ENCODE results near the gene MBOAT7.
"Not testable (repeated sequence)": the region's sequence is repeated elsewhere in the genome, so short reads cannot be mapped to it uniquely, and the experiment has no call there.

MBOAT7 gene

DNA sequence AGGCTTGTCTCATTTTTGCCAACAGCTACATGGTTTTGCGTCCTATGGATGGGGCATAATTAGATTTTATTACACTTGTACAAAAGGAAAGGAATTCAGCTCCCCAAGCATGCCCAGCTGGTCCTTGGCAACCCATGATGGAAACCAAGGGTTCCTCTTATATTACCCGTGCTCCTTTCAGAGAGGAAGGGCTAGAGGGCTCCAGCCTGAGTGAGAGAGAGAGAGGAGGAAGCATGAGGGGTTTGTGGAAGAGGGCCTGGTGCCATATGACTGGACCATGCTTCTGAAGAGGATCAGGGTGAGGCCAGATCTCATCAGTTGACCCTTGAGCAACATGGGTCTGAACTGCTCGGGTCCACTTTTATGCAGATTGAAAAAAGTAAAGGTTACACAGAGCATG is 7.7 kb upstream of the MBOAT7 start:
- TF ChIP-seq, protein P1, sequence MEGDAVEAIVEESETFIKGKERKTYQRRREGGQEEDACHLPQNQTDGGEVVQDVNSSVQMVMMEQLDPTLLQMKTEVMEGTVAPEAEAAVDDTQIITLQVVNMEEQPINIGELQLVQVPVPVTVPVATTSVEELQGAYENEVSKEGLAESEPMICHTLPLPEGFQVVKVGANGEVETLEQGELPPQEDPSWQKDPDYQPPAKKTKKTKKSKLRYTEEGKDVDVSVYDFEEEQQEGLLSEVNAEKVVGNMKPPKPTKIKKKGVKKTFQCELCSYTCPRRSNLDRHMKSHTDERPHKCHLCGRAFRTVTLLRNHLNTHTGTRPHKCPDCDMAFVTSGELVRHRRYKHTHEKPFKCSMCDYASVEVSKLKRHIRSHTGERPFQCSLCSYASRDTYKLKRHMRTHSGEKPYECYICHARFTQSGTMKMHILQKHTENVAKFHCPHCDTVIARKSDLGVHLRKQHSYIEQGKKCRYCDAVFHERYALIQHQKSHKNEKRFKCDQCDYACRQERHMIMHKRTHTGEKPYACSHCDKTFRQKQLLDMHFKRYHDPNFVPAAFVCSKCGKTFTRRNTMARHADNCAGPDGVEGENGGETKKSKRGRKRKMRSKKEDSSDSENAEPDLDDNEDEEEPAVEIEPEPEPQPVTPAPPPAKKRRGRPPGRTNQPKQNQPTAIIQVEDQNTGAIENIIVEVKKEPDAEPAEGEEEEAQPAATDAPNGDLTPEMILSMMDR (IDR thresholded peaks at IDR 0.05; ENCODE audit: extremely low read depth, insufficient read depth, missing control alignments), result no peak
- DNase-seq (ENCODE audit: low spot score), result no peak
- in situ Hi-C loops (cut with MboI; ENCODE audit: low pct_unique_long_range_greater_than_20kb, low sequenced_read_pairs, unreplicated experiment), result no loop called here

DNA sequence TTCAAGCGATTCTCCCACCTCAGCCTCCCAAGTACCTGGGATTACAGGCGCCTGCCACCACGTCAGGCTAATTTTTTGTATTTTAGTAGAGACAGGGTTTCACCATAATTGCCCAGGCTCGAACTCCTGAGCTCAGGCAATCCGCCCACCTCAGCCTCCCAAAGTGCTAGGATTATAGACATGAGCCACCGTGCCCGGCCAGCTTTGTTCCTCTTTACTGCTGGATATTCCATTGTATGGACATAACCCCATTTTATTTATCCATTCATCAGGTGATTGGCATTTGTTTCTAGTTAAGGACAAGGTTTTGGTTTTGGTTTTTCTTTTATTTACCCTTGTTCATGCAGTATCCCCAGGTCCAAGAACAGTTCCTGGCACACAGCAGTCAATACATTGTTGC is 7.2 kb upstream of the MBOAT7 start:
- in situ Hi-C loops (cut with MboI; ENCODE audit: low pct_unique_long_range_greater_than_20kb, low sequenced_read_pairs, unreplicated experiment), result no loop called here
- no peak for DNase-seq (ENCODE audit: low spot score)
- TF ChIP-seq, protein P1 (IDR thresholded peaks at IDR 0.05; ENCODE audit: extremely low read depth, insufficient read depth, missing control alignments), result no peak

DNA sequence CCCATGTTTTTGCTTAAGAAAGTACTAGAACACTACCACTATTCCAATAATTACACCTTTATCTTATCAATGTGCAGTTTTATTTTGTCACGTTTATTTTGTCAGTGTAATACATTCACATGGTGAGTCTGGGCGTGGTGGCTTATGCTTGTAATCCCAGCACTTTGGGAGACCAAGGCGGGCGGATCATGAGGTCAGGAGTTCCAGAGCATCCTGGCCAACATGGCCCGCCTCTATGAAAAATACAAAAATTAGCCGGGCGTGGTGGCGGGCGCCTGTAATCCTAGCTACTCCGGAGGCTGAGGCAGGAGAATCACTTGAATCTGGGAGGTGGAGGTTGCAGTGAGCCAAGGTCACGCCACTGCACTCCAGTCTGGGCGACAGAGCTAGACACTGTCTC is 5.1 kb upstream of the MBOAT7 start:
- in situ Hi-C loops (cut with MboI; ENCODE audit: low pct_unique_long_range_greater_than_20kb, low sequenced_read_pairs, unreplicated experiment); DNase-seq (ENCODE audit: low spot score): not testable (repeated sequence)

DNA sequence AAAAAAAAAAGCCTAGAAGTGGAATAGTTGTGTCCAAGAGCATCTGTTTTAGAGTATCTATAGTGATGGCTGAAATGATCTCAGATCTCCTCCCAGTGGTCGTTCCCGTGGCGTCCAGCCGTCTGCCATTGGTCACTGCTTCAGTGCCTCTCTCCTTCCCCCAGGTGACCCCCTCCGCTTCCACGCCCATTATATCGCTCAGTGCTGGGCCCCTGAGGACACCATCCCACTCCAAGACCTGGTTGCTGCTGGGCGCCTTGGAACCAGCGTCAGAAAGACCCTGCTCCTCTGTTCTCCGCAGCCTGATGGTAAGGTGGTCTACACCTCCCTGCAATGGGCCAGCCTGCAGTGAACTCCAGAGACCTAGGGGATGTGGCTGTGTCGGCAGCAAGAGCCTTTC is 3.6 kb upstream of the MBOAT7 start:
- no peak for DNase-seq (ENCODE audit: low spot score)
- in situ Hi-C loops (cut with MboI; ENCODE audit: low pct_unique_long_range_greater_than_20kb, low sequenced_read_pairs, unreplicated experiment), result no loop called here
- TF ChIP-seq, protein P1 (IDR thresholded peaks at IDR 0.05; ENCODE audit: extremely low read depth, insufficient read depth, missing control alignments), result no peak

DNA sequence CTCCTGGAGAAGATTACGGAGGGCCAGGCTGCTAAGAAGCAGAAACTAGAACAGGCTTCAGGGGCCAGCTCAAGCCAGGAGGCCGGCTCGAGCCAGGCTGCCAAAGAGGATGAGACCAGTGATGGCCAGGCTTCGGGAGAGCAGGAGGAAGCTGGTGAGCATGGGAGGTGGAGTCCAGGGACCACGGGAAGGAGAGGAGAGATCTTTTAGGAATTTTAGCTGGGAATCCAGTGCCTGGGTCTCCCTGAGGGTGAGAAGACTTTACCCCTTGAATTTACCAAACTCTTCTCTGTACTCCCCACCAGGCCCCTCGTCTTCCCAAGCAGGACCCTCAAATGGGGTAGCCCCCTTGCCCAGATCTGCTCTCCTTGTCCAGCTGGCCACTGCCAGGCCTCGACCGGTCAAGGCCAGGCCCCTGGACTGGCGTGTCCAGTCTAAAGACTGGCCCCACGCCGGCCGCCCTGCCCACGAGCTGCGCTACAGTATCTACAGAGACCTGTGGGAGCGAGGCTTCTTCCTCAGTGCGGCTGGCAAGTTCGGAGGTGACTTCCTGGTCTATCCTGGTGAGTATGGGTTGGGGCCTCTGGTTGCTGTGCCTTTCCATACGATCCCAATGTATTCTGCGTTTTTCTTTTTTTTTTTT is 2.6 kb upstream of the MBOAT7 start:
- in situ Hi-C loops (cut with MboI; ENCODE audit: low pct_unique_long_range_greater_than_20kb, low sequenced_read_pairs, unreplicated experiment), result no loop called here
- TF ChIP-seq, protein P1 (IDR thresholded peaks at IDR 0.05; ENCODE audit: extremely low read depth, insufficient read depth, missing control alignments), result no peak
- no peak for DNase-seq (ENCODE audit: low spot score)

DNA sequence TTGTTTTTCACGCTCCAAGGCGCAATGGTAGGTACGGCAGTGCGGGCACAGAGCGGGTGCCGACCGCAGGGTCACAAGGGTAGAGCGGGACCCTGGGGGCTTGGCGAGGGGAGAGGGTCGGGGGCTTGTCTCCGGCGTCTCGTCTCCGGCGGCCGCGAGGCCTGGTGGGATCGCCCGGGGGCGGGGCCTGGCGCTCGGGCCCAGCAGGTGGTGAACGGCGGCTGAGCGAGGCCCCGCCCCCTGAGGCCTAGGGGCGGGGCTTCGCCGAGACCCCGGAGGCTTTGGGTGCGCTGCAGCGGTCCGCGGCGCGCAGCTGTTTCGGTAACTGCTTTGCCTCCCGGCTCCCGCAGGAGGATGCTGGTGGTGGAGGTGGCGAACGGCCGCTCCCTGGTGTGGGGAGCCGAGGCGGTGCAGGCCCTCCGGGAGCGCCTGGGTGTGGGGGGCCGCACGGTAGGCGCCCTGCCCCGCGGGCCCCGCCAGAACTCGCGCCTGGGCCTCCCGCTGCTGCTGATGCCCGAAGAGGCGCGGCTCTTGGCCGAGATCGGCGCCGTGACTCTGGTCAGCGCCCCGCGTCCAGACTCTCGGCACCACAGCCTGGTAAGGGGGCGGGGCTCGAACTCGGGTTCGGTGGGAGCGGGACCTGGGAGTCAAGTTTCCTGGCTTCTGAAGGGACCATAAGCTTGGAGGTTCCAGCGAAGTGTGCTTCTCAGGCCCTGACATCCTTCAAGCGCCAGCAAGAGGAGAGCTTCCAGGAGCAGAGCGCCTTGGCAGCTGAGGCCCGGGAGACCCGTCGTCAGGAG is 1.8 kb upstream of the MBOAT7 start, which contains the start of gene TSEN34:
TSS of gene TSEN34 (plus strand) at position 298 of the 800 bp plus-strand sequence. CDS start at position 355, 57 bp downstream.
- in situ Hi-C loops (cut with MboI; ENCODE audit: low pct_unique_long_range_greater_than_20kb, low sequenced_read_pairs, unreplicated experiment), result no loop called here
- TF ChIP-seq, protein P1 (IDR thresholded peaks at IDR 0.05; ENCODE audit: extremely low read depth, insufficient read depth, missing control alignments), result no peak
- DNase-seq (ENCODE audit: low spot score), result peak; percentile 86

DNA sequence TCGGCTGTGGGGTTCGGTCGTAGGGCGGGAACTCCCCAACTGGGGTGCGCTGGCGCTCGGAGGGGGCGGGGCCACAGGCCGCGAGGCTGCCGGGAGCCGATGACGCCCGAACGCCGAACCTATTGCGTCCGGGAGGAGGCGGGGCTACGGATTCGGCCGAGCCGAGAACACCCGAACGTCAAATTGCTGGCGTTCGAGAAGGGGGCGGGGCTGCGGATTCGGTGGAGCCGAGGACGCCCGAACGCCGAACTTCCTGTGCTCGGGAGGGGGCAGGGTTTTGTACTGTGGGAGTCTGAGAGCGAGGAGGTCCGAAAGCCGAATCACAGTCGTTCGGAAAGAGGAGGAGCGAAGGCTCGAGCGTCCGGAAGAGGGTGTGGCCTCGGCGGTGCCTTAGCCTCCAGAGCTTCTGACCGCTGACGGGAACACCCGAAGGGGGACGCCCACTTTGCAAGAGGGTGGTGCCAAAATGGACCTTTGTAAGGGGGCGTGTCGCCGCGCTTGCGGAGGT is 1.2 kb upstream of the MBOAT7 start:
- peak; percentile 94 for DNase-seq (ENCODE audit: low spot score)
- TF ChIP-seq, protein P1 (IDR thresholded peaks at IDR 0.05; ENCODE audit: extremely low read depth, insufficient read depth, missing control alignments), result no peak
- in situ Hi-C loops (cut with MboI; ENCODE audit: low pct_unique_long_range_greater_than_20kb, low sequenced_read_pairs, unreplicated experiment), result no loop called here

Data from GM13977 (cell line).